IMR-90 (cell line): ENCODE results near the gene GALNT14. TPM values are rescaled to one million over a fixed set of nuclear protein-coding genes. Genes with fewer than 3 reads are reported as not detected.

Experiments used
- ATAC-seq: fragments of 200-7000 bp; cut with Tn5 transposase; 2 replicates; pipeline ENCODE4 v1.9.1; 2020; ENCODE audit warnings: low read depth, mild to moderate bottlenecking, moderate library complexity
- BruUV-seq: library from RNA; stranded (reverse); fragments of 400-500 nt; replicated peaks from 2 replicates; lab custom pipeline; 2021; lab: Mats Ljungman, UMichigan
- CTCF ChIA-PET: fragments of 300-600 bp; formaldehyde crosslinking; extraction: SDS; loops from one replicate; lab custom pipeline; 2021; ENCODE audit warnings: antibody characterized with exemption; lab: Yijun Ruan, JAX
- POLR2A ChIA-PET: fragments of 300-600 bp; sonication (Branson Sonifier 250); formaldehyde crosslinking; loops from one replicate; lab custom pipeline; 2022; ENCODE audit warnings: antibody characterized with exemption; ENCODE audit not compliant: unreplicated experiment; lab: Charles Lee
- DNase-seq: peaks from one replicate; pipeline ENCODE4 v3.0.0; 2013
- H2AFZ ChIP-seq: replicated peaks from 2 replicates; pipeline ENCODE3; 2013; ENCODE audit warnings: low read length, mild to moderate bottlenecking; ENCODE audit not compliant: poor library complexity
- H2AK5ac ChIP-seq: 2 replicates; pipeline ENCODE4 v1.6.1; 2013; ENCODE audit warnings: low read depth, low read length, inconsistent platforms
- H2AK9ac ChIP-seq: replicated peaks from 2 replicates; pipeline ENCODE3; 2013; ENCODE audit warnings: mild to moderate bottlenecking, low read depth, low read length, moderate library complexity; ENCODE audit not compliant: poor library complexity
- H2BK120ac ChIP-seq: 2 replicates; pipeline ENCODE4 v1.6.1; 2013; ENCODE audit warnings: low read depth, low read length, inconsistent platforms
- H2BK15ac ChIP-seq: 3 replicates; pipeline ENCODE4 v1.6.1; 2013; ENCODE audit warnings: low read depth, low read length, inconsistent platforms
- H2BK20ac ChIP-seq: 2 replicates; pipeline ENCODE4 v1.6.1; 2013; ENCODE audit warnings: low read depth, mild to moderate bottlenecking, inconsistent platforms, low read length, moderate library complexity
- H2BK5ac ChIP-seq: 2 replicates; pipeline ENCODE4 v1.6.1; 2013; ENCODE audit warnings: mild to moderate bottlenecking, low read depth, low read length, inconsistent platforms; ENCODE audit not compliant: poor library complexity, severe bottlenecking
- H3K14ac ChIP-seq: replicated peaks from 2 replicates; pipeline ENCODE4 v1.6.1; 2013; ENCODE audit warnings: low read depth, low read length, inconsistent platforms
- H3K18ac ChIP-seq: 2 replicates; pipeline ENCODE4 v1.6.1; 2013; ENCODE audit warnings: low read depth, low read length, control low read depth
- H3K23ac ChIP-seq: 2 replicates; pipeline ENCODE4 v1.6.1; 2013; ENCODE audit warnings: low read depth, low read length, inconsistent platforms
- H3K27ac ChIP-seq: 2 replicates; pipeline ENCODE4 v1.5.1; 2013; ENCODE audit warnings: mild to moderate bottlenecking, control low read depth, low read length; ENCODE audit not compliant: insufficient read depth
- H3K27me3 ChIP-seq: 2 replicates; pipeline ENCODE4 v1.6.1; 2013; ENCODE audit warnings: low read length; ENCODE audit not compliant: control insufficient read depth, insufficient read depth
- H3K36me3 ChIP-seq: 2 replicates; pipeline ENCODE4 v1.6.1; 2013; ENCODE audit warnings: low read length, mixed read lengths; ENCODE audit not compliant: control insufficient read depth, insufficient read depth
- H3K4ac ChIP-seq: 2 replicates; pipeline ENCODE4 v1.6.1; 2013; ENCODE audit warnings: low read depth, low read length, inconsistent platforms
- H3K4me1 ChIP-seq: 2 replicates; pipeline ENCODE4 v1.6.1; 2013; ENCODE audit warnings: low read length, mixed read lengths; ENCODE audit not compliant: control insufficient read depth, insufficient read depth
- H3K4me2 ChIP-seq: 2 replicates; pipeline ENCODE4 v1.6.1; 2013; ENCODE audit warnings: low read depth, mild to moderate bottlenecking, control low read depth, low read length, moderate library complexity
- H3K4me3 ChIP-seq: 2 replicates; pipeline ENCODE4 v1.5.1; 2013; ENCODE audit warnings: low read depth, mild to moderate bottlenecking, control low read depth, low read length, moderate library complexity; ENCODE audit not compliant: insufficient read depth
- H3K56ac ChIP-seq: 2 replicates; pipeline ENCODE4 v1.6.1; 2013; ENCODE audit warnings: low read length, inconsistent platforms; ENCODE audit not compliant: insufficient read depth; ENCODE audit errors: extremely low read depth
- H3K79me1 ChIP-seq, 2 experiments: 2 replicates each; pipeline ENCODE4 v1.6.1; 2013; ENCODE audit warnings: low read length in 2 of 2, inconsistent platforms in 1 of 2, low read depth in 1 of 2
- H3K9ac ChIP-seq: 2 replicates; pipeline ENCODE4 v1.6.1; 2013; ENCODE audit warnings: low read depth, low read length, control low read depth
- H3K9me1 ChIP-seq: 2 replicates; pipeline ENCODE4 v1.6.1; 2013; ENCODE audit warnings: low read length, inconsistent platforms; ENCODE audit not compliant: insufficient read depth
- H3K9me3 ChIP-seq: 2 replicates; pipeline ENCODE4 v1.6.1; 2013; ENCODE audit warnings: low read length; ENCODE audit not compliant: control insufficient read depth, insufficient read depth
- H4K20me1 ChIP-seq: 2 replicates; pipeline ENCODE4 v1.6.1; 2013; ENCODE audit warnings: low read length, inconsistent platforms; ENCODE audit not compliant: insufficient read depth
- H4K5ac ChIP-seq: 2 replicates; pipeline ENCODE4 v1.6.1; 2013; ENCODE audit warnings: mild to moderate bottlenecking, low read depth, low read length, control low read depth
- H4K8ac ChIP-seq, 2 experiments: 2 replicates each; pipeline ENCODE4 v1.6.1; 2013; ENCODE audit warnings: low read depth in 2 of 2, low read length in 2 of 2, control low read depth in 1 of 2, inconsistent platforms in 1 of 2
- H4K91ac ChIP-seq: 2 replicates; pipeline ENCODE4 v1.6.1; 2013; ENCODE audit warnings: low read depth, low read length, inconsistent platforms; ENCODE audit not compliant: insufficient read depth
- BHLHE40 ChIP-seq: fragments of 150-350 bp; IDR thresholded peaks from 2 replicates; pipeline ENCODE4 v1.6.1; 2016; ENCODE audit warnings: mild to moderate bottlenecking, low read depth, low read length
- CHD1 ChIP-seq: IDR thresholded peaks from 2 replicates; pipeline ENCODE4 v1.6.1; 2012; ENCODE audit warnings: low read depth, low read length, improper control_type of control experiment
- NFE2L2 ChIP-seq: fragments of 150-350 bp; IDR thresholded peaks from 2 replicates; pipeline ENCODE4 v1.6.1; 2016; ENCODE audit warnings: low read depth, mild to moderate bottlenecking, low read length
- RAD21 ChIP-seq: IDR thresholded peaks from 2 replicates; pipeline ENCODE4 v1.6.1; 2012; ENCODE audit warnings: low read length, improper control_type of control experiment
- WGBS, 2 experiments: methylation state at CpG; one replicate each; pipeline versions ENCODE4 v1.1.5 to v1.1.7; 2013; ENCODE audit warnings: missing lambda C conversion rate in 2 of 2; ENCODE audit not compliant: insufficient read length in 1 of 2; ENCODE audit errors: extremely low coverage in 2 of 2; 5-methylcytosine and 5-hydroxymethylcytosine counted together
- dilution Hi-C: fragments of 300-500 bp; cut with HindIII; formaldehyde crosslinking; loops from one replicate; pipeline ENCODE4 v1.14.3; 2018; ENCODE audit warnings: low sequenced_read_pairs; ENCODE audit not compliant: unreplicated experiment
- in situ Hi-C: fragments of 300-500 bp; cut with MboI; formaldehyde crosslinking; loops from 3 replicates; pipeline ENCODE4 v1.14.3; 2019; ENCODE audit warnings: low sequenced_read_pairs, inconsistent platforms, mixed read lengths
- intact Hi-C: fragments of 100-400 bp; cut with micrococcal nuclease; formaldehyde crosslinking; loops from 2 replicates; pipeline ENCODE4 v1.10.0; 2022
- polyA plus RNA-seq, 3 experiments: library from polyadenylated mRNA; depleted of rRNA; stranded (reverse); fragments of >200 nt; gene quantifications; 2 replicates each; pipeline ENCODE4 v1.2.3, GENCODE V29; 2012; ENCODE audit warnings: low replicate concordance in 1 of 3
- total RNA-seq: library from RNA; depleted of rRNA; stranded (reverse); fragments of >200 nt; gene quantifications from 2 replicates; pipeline ENCODE4 v1.2.3, GENCODE V29; 2012

GALNT14 gene
- total and polyA plus RNA-seq, 2 of the 4 experiments (the other 2 are of a cell fraction), result 0.15 to 0.18 TPM

- no peaks in the 10 kb centered on the region for H3K4me1 ChIP-seq
These were observed 157.1 kb downstream of the GALNT14 start for GRCh38 chr2:30981096-30981495.

More at GRCh38 chr2:30981096-30981495, 157.1 kb downstream of the GALNT14 start:
- H3K56ac ChIP-seq, result no peak overlapping the region
- H2AK5ac ChIP-seq, result no peak overlapping the region
- H2BK15ac ChIP-seq, result no peak overlapping the region
- no peak overlapping the region for H2BK20ac ChIP-seq
- H3K23ac ChIP-seq, result no peak overlapping the region
- no peak for TF ChIP-seq RAD21
- no peak for TF ChIP-seq BHLHE40
- no peak for TF ChIP-seq NFE2L2
- no peak for TF ChIP-seq CHD1
- in situ Hi-C loops, result no loop called here
- H2BK5ac ChIP-seq, result no peak overlapping the region
- no peak overlapping the region for H4K5ac ChIP-seq
- no peak overlapping the region for H3K9ac ChIP-seq
- H3K14ac ChIP-seq, result no peak overlapping the region
- H3K18ac ChIP-seq, result no peak overlapping the region
- no peak overlapping the region for H3K27ac ChIP-seq
- no peak overlapping the region for H4K8ac ChIP-seq
- DNase-seq (no peak), ATAC-seq (no peak)
- 0% methylated on average over 2 of the region's 3 CpGs; no CpG with 5 or more reads in 1 of the 2 experiments for WGBS, 2 experiments
- no peak overlapping the region for H3K4me3 ChIP-seq
- no peak overlapping the region for H2AFZ ChIP-seq
- no peak overlapping the region for H2AK9ac ChIP-seq
- dilution Hi-C loops, result no loop called here
- H4K91ac ChIP-seq, result no peak overlapping the region
- POLR2A ChIA-PET, result no interaction called here
- intact Hi-C loops, result no loop called here
- no peaks in the 10 kb centered on the region for H3K9me3 ChIP-seq
- H2BK120ac ChIP-seq, result no peak overlapping the region
- H3K27me3 ChIP-seq, result peaks cover 1% of the 10 kb centered on the region; the same call in 1 of the 2 replicates
- H3K4ac ChIP-seq, result no peak overlapping the region
- no TSS peak for BruUV-seq
- no peaks in the 10 kb centered on the region; the same call in 1 of the 2 replicates for H4K20me1 ChIP-seq
- CTCF ChIA-PET, result no interaction called here
- H3K36me3 ChIP-seq, result no peaks in the 10 kb centered on the region
- no peaks in the 10 kb centered on the region for H3K9me1 ChIP-seq
- H3K4me2 ChIP-seq, result no peak overlapping the region
- H3K79me1 ChIP-seq, result no peaks in the 10 kb centered on the region
